Activated B cell treated with CpG ODN at 0.5 μM for 24 hours (primary cell): ENCODE measurements around the gene PCNT. TPM values are rescaled to one million over a fixed set of nuclear protein-coding genes. Genes with fewer than 3 reads are reported as not detected.

Experiments used
- ATAC-seq: fragments of 200-7000 bp; cut with Tn5 transposase; one replicate; pipeline ENCODE4 v1.10.0; 2021; ENCODE audit warnings: low read depth, mild to moderate bottlenecking, moderate library complexity
- CTCF ChIA-PET: fragments of 350-600 bp; sonication (Branson Sonifier 250); formaldehyde crosslinking; loops from one replicate; lab custom pipeline; 2021; ENCODE audit warnings: antibody characterized with exemption; lab: Charles Lee
- POLR2A ChIA-PET: fragments of 350-600 bp; sonication (Branson Sonifier 250); formaldehyde crosslinking; loops from one replicate; lab custom pipeline; 2021; ENCODE audit warnings: antibody characterized with exemption; lab: Charles Lee
- DNase-seq: peaks from one replicate; pipeline ENCODE4 v3.0.0; 2022
- H3K27ac Mint-ChIP-seq: one replicate; pipeline ENCODE4 v1.8.0; 2020; ENCODE audit warnings: mixed read lengths
- H3K27me3 Mint-ChIP-seq: one replicate; pipeline ENCODE4 v1.8.0; 2021; ENCODE audit warnings: mixed read lengths
- H3K36me3 Mint-ChIP-seq: one replicate; pipeline ENCODE4 v1.8.0; 2021; ENCODE audit warnings: low read depth, mixed read lengths
- H3K4me1 Mint-ChIP-seq: one replicate; pipeline ENCODE4 v1.8.0; 2021; ENCODE audit warnings: mixed read lengths
- H3K4me3 Mint-ChIP-seq: one replicate; pipeline ENCODE4 v1.8.0; 2020; ENCODE audit warnings: mild to moderate bottlenecking, mixed read lengths
- H3K9me3 Mint-ChIP-seq: one replicate; pipeline ENCODE4 v1.8.0; 2020; ENCODE audit warnings: mixed read lengths
- CTCF ChIP-seq: fragments of 200-600 bp; IDR thresholded peaks from one replicate; pipeline ENCODE4 v1.8.0; 2022; ENCODE audit warnings: antibody characterized with exemption, mild to moderate bottlenecking
- intact Hi-C: fragments of 100-400 bp; cut with micrococcal nuclease; formaldehyde crosslinking; loops from one replicate; pipeline ENCODE4 v1.15.1; 2024
- total RNA-seq: library from RNA; stranded (reverse); gene quantifications from 2 replicates; pipeline ENCODE4 v1.2.3, GENCODE V29; 2022

Gene PCNT
- total RNA-seq, 1 donor from 2014 or later = 39.7 TPM

- POLR2A ChIA-PET = no interaction called here
- DNase-seq (no peak), ATAC-seq (no peak)
- CTCF ChIA-PET = no interaction called here
- Mint-ChIP-seq H3K4me3 (no peak overlapping the region), H3K4me1 (peaks cover 30% of the 10 kb centered on the region), H3K36me3 (peaks cover 17% of the 10 kb centered on the region), H3K27ac (no peak overlapping the region), H3K27me3 (no peaks in the 10 kb centered on the region), H3K9me3 (no peaks in the 10 kb centered on the region)
- intact Hi-C loops = no loop called here
- TF ChIP-seq CTCF = no peak
Observed at GRCh38 chr21:46475296-46475695, 151.3 kb downstream of the PCNT start.

DNA sequence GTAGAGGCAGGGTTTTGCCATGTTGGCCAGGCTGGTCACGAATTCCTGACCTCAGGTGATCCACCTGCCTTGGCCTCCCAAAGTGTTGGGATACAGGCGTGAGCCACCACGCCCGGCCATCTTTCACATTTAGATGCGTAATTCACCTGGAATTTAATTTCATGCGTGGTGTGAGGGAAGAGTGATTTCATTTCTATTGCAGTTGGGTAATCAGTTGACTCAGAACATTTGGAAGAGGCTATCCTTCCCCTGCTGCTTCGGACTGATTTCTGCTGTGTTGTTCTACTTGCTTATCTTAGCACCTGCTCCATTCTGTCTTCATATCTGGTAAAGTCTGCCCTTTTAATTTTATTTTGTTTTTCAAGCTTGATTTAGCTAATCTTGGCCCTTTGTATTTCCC, 153.8 kb downstream of the PCNT start:
- DNase-seq (no peak), ATAC-seq (no peak)
- H3K9me3 Mint-ChIP-seq = no peaks in the 10 kb centered on the region
- TF ChIP-seq CTCF = no peak
- CTCF ChIA-PET = interaction anchor here (0.7 kb wide), 1 partner anchor 23 kb away, joined by 4 read pairs; no protein-coding TSS in a partner anchor
- POLR2A ChIA-PET = no interaction called here
- intact Hi-C loops = no loop called here
- no peak overlapping the region for H3K4me3 Mint-ChIP-seq
- no peaks in the 10 kb centered on the region for H3K27me3 Mint-ChIP-seq
- H3K27ac Mint-ChIP-seq = no peak overlapping the region
- H3K36me3 Mint-ChIP-seq = peaks cover 27% of the 10 kb centered on the region
- peaks cover 13% of the 10 kb centered on the region for H3K4me1 Mint-ChIP-seq

GRCh38 chr21:46478910-46479309, 155.0 kb downstream of the PCNT start:
- H3K27ac Mint-ChIP-seq = no peak overlapping the region

DNA sequence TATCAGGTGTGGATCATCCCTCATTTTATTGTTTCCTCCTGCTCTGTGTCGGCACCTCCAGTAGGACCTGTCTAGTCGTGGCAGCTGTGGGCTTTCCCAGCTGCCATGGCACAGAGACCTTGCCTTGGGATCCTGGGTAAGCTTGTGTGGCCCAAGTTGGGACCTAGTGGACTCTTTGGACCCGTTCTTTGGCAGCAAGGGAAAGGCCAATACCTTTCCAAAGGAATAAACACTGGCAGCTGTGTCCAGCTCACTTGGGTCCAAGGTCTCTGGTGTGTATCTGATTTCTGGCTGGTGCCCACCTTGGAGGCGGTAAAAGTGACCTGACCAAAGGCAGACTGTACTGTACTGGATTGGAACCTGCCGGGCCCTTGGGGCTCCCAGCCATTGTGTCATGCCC, 156.5 kb downstream of the PCNT start:
- H3K4me1 Mint-ChIP-seq = no peaks in the 10 kb centered on the region
- CTCF ChIA-PET = interaction anchor here (0.6 kb wide), 1 partner anchor 39 kb away, joined by 3 read pairs; no protein-coding TSS in a partner anchor

More at GRCh38 chr21:46478910-46479309, 155.0 kb downstream of the PCNT start:
- no peaks in the 10 kb centered on the region for H3K27me3 Mint-ChIP-seq
- no peak for TF ChIP-seq CTCF
- CTCF ChIA-PET = no interaction called here
- H3K9me3 Mint-ChIP-seq = no peaks in the 10 kb centered on the region
- intact Hi-C loops = no loop called here
- DNase-seq = no peak
- H3K36me3 Mint-ChIP-seq = peaks cover 27% of the 10 kb centered on the region
- no peak for ATAC-seq
- peaks cover 11% of the 10 kb centered on the region for H3K4me1 Mint-ChIP-seq
- POLR2A ChIA-PET = no interaction called here
- H3K4me3 Mint-ChIP-seq = no peak overlapping the region

DNA sequence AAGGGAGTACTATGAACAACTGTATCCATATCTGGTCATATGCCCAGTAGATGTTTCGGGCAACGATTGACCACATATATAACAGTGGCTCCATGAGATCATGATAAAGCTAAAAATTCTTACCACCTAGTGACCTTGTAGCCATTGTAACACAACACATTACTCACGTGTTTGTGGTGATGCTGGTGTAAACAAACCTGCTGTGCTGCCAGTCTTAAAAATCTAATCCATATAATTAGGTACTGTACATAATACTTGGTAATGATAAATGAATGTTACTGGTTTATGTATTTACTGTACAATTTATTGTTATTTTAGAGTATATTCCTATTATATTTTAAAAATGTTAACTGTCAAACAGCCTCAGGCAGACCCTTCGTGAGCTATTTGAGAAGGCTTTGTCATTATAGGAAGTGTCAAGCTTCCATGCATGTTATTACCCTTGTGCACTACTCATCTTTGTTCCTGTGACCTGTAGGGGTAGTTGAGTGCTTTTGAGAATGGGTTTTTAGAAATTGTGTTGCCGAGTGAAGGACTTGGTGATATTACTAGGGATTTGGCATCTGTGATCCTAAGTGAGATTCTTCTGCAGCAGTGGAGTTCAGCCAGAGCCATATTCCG, 158.4 kb downstream of the PCNT start:
- TF ChIP-seq CTCF = no peak
- Mint-ChIP-seq H3K4me3 (no peak overlapping the region), H3K9me3 (no peaks in the 10 kb centered on the region), H3K4me1 (no peaks in the 10 kb centered on the region), H3K27me3 (no peaks in the 10 kb centered on the region), H3K27ac (no peak overlapping the region), H3K36me3 (peaks cover 39% of the 10 kb centered on the region)
- ChIA-PET CTCF (no interaction called here), POLR2A (no interaction called here)
- no peak for ATAC-seq
- DNase-seq = no peak
- intact Hi-C loops = no loop called here

More for the DNA sequence above, 156.5 kb downstream of the PCNT start:
- no peak for DNase-seq
- Mint-ChIP-seq H3K27ac (no peak overlapping the region), H3K4me3 (no peak overlapping the region), H3K9me3 (no peaks in the 10 kb centered on the region), H3K36me3 (peaks cover 33% of the 10 kb centered on the region), H3K27me3 (no peaks in the 10 kb centered on the region)
- POLR2A ChIA-PET = no interaction called here
- no peak for ATAC-seq
- intact Hi-C loops = no loop called here
- no peak for TF ChIP-seq CTCF
